ENCODE data around the gene LAMC1. TPM values are rescaled to one million over a fixed set of nuclear protein-coding genes. Genes with fewer than 3 reads are reported as not detected.

The LAMC1 gene
- total and polyA plus RNA-seq, 5 donors from 2014 or later: 1.1 TPM; not detected in 4

- DNase-seq: no peak
- Histone ChIP-seq H3K4me3 (ENCODE audit: low read depth, low read length) (no peak overlapping the region), H3K27ac (ENCODE audit: insufficient read depth, low read length, poor library complexity, severe bottlenecking) (no peak overlapping the region), H3K36me3 (ENCODE audit: control insufficient read depth, insufficient read depth, low read length) (no peaks in the 10 kb centered on the region), H3K27me3 (ENCODE audit: control insufficient read depth, insufficient read depth, low read length) (no peaks in the 10 kb centered on the region), H3K9me3 (ENCODE audit: control insufficient read depth in 2 of 2, low read length in 2 of 2) (no peaks in the 10 kb centered on the region), H3K4me1 (ENCODE audit: control insufficient read depth, insufficient read depth, low read length, poor library complexity, severe bottlenecking) (no peaks in the 10 kb centered on the region)
- Mint-ChIP-seq H3K4me3 (no peak overlapping the region), H3K9me3 (peaks cover 0 to 3% (median 0%) of the 10 kb centered on the region in 7 donors), H3K27ac (no peak overlapping the region), H3K27me3 (peaks cover 10% of the 10 kb centered on the region), H3K4me1 (no peaks in the 10 kb centered on the region), H3K36me3 (no peaks in the 10 kb centered on the region)
- no peak for ATAC-seq (ENCODE audit: low read depth in 2 of 2)
Observed at GRCh38 chr1:183002797-183003196, 20.4 kb upstream of the LAMC1 start.

GRCh38 chr1:183003203-183003602 lies 20.0 kb upstream of the LAMC1 start:
- no peak overlapping the region for H3K27ac ChIP-seq (ENCODE audit: insufficient read depth, low read length, poor library complexity, severe bottlenecking)
- H3K27me3 ChIP-seq (ENCODE audit: control insufficient read depth, insufficient read depth, low read length): no peaks in the 10 kb centered on the region
- H3K4me3 Mint-ChIP-seq: no peak overlapping the region
- peaks cover 10% of the 10 kb centered on the region for H3K27me3 Mint-ChIP-seq
- no peaks in the 10 kb centered on the region for H3K36me3 ChIP-seq (ENCODE audit: control insufficient read depth, insufficient read depth, low read length)
- ATAC-seq (ENCODE audit: low read depth in 2 of 2) (no peak), DNase-seq (no peak)
- H3K4me3 ChIP-seq (ENCODE audit: low read depth, low read length): no peak overlapping the region
- H3K4me1 ChIP-seq (ENCODE audit: control insufficient read depth, insufficient read depth, low read length, poor library complexity, severe bottlenecking): no peaks in the 10 kb centered on the region
- H3K4me1 Mint-ChIP-seq: no peaks in the 10 kb centered on the region
- no peak overlapping the region for H3K27ac Mint-ChIP-seq
- H3K9me3 ChIP-seq (ENCODE audit: control insufficient read depth in 2 of 2, low read length in 2 of 2): no peaks in the 10 kb centered on the region
- peaks cover 0 to 3% (median 0%) of the 10 kb centered on the region in 7 donors for H3K9me3 Mint-ChIP-seq
- H3K36me3 Mint-ChIP-seq: no peaks in the 10 kb centered on the region

- H3K4me3 Mint-ChIP-seq: no peak overlapping the region
- DNase-seq (no peak), ATAC-seq (ENCODE audit: low read depth in 2 of 2) (no peak)
- H3K9me3 Mint-ChIP-seq: peaks cover 0 to 3% (median 0%) of the 10 kb centered on the region in 7 donors
- Histone ChIP-seq H3K27me3 (ENCODE audit: control insufficient read depth, insufficient read depth, low read length) (no peaks in the 10 kb centered on the region), H3K27ac (ENCODE audit: insufficient read depth, low read length, poor library complexity, severe bottlenecking) (no peak overlapping the region), H3K4me3 (ENCODE audit: low read depth, low read length) (no peak overlapping the region), H3K36me3 (ENCODE audit: control insufficient read depth, insufficient read depth, low read length) (no peaks in the 10 kb centered on the region), H3K9me3 (ENCODE audit: control insufficient read depth in 2 of 2, low read length in 2 of 2) (no peaks in the 10 kb centered on the region), H3K4me1 (ENCODE audit: control insufficient read depth, insufficient read depth, low read length, poor library complexity, severe bottlenecking) (no peaks in the 10 kb centered on the region)
- H3K27me3 Mint-ChIP-seq: peaks cover 10% of the 10 kb centered on the region
- H3K36me3 Mint-ChIP-seq: no peaks in the 10 kb centered on the region
- H3K4me1 Mint-ChIP-seq: no peaks in the 10 kb centered on the region
- H3K27ac Mint-ChIP-seq: no peak overlapping the region
Observed at GRCh38 chr1:183004141-183004540, 19.1 kb upstream of the LAMC1 start.

- no peak overlapping the region for H3K27ac ChIP-seq (ENCODE audit: insufficient read depth, low read length, poor library complexity, severe bottlenecking)
- H3K4me3 ChIP-seq (ENCODE audit: low read depth, low read length): no peak overlapping the region
- no peak for DNase-seq
- ATAC-seq (ENCODE audit: low read depth in 2 of 2): no peak
- Mint-ChIP-seq H3K36me3 (no peaks in the 10 kb centered on the region), H3K4me3 (no peak overlapping the region), H3K27me3 (peaks cover 23% of the 10 kb centered on the region), H3K27ac (no peak overlapping the region), H3K9me3 (peaks cover 0 to 12% (median 2%) of the 10 kb centered on the region in 7 donors), H3K4me1 (no peaks in the 10 kb centered on the region)
- H3K27me3 ChIP-seq (ENCODE audit: control insufficient read depth, insufficient read depth, low read length): no peaks in the 10 kb centered on the region
- no peaks in the 10 kb centered on the region for H3K36me3 ChIP-seq (ENCODE audit: control insufficient read depth, insufficient read depth, low read length)
- peaks cover 0 to 4% of the 10 kb centered on the region in 2 experiments for H3K9me3 ChIP-seq (ENCODE audit: control insufficient read depth in 2 of 2, low read length in 2 of 2)
- H3K4me1 ChIP-seq (ENCODE audit: control insufficient read depth, insufficient read depth, low read length, poor library complexity, severe bottlenecking): no peaks in the 10 kb centered on the region
Observed at GRCh38 chr1:183011859-183012258, 11.4 kb upstream of the LAMC1 start.

- H3K4me3 Mint-ChIP-seq: no peak overlapping the region
- Histone ChIP-seq H3K27ac (ENCODE audit: insufficient read depth, low read length, poor library complexity, severe bottlenecking) (no peak overlapping the region), H3K4me3 (ENCODE audit: low read depth, low read length) (no peak overlapping the region), H3K27me3 (ENCODE audit: control insufficient read depth, insufficient read depth, low read length) (no peaks in the 10 kb centered on the region), H3K36me3 (ENCODE audit: control insufficient read depth, insufficient read depth, low read length) (no peaks in the 10 kb centered on the region), H3K4me1 (ENCODE audit: control insufficient read depth, insufficient read depth, low read length, poor library complexity, severe bottlenecking) (no peaks in the 10 kb centered on the region), H3K9me3 (ENCODE audit: control insufficient read depth in 2 of 2, low read length in 2 of 2) (peaks cover 0 to 4% of the 10 kb centered on the region in 2 experiments)
- peaks cover 0 to 12% (median 2%) of the 10 kb centered on the region in 7 donors for H3K9me3 Mint-ChIP-seq
- no peaks in the 10 kb centered on the region for H3K4me1 Mint-ChIP-seq
- no peaks in the 10 kb centered on the region for H3K36me3 Mint-ChIP-seq
- ATAC-seq (ENCODE audit: low read depth in 2 of 2) (no peak), DNase-seq (no peak)
- H3K27me3 Mint-ChIP-seq: peaks cover 23% of the 10 kb centered on the region
- peak overlapping the region in 1 of 3 donors; percentile 52 for H3K27ac Mint-ChIP-seq
Observed at GRCh38 chr1:183012301-183012994, 10.8 kb upstream of the LAMC1 start.

- Mint-ChIP-seq H3K9me3 (peaks cover 0 to 11% (median 3%) of the 10 kb centered on the region in 7 donors), H3K27me3 (peaks cover 22% of the 10 kb centered on the region), H3K4me3 (no peak overlapping the region), H3K4me1 (peaks cover 0 to 10% (median 3%) of the 10 kb centered on the region in 4 donors), H3K36me3 (peaks cover 3% of the 10 kb centered on the region), H3K27ac (no peak overlapping the region)
- peaks cover 14% of the 10 kb centered on the region for H3K4me1 ChIP-seq (ENCODE audit: control insufficient read depth, insufficient read depth, low read length, poor library complexity, severe bottlenecking)
- H3K27ac ChIP-seq (ENCODE audit: insufficient read depth, low read length, poor library complexity, severe bottlenecking): no peak overlapping the region
- DNase-seq (no peak), ATAC-seq (ENCODE audit: low read depth in 2 of 2) (no peak)
- no peak overlapping the region for H3K4me3 ChIP-seq (ENCODE audit: low read depth, low read length)
- H3K27me3 ChIP-seq (ENCODE audit: control insufficient read depth, insufficient read depth, low read length): peaks cover 17% of the 10 kb centered on the region
- H3K9me3 ChIP-seq (ENCODE audit: control insufficient read depth in 2 of 2, low read length in 2 of 2): no peaks in the 10 kb centered on the region
- H3K36me3 ChIP-seq (ENCODE audit: control insufficient read depth, insufficient read depth, low read length): no peaks in the 10 kb centered on the region
Observed at GRCh38 chr1:183019139-183019740, 4.0 kb upstream of the LAMC1 start.

- Mint-ChIP-seq H3K4me1 (peaks cover 0 to 16% (median 7%) of the 10 kb centered on the region in 4 donors), H3K27me3 (peaks cover 28% of the 10 kb centered on the region), H3K36me3 (peaks cover 3% of the 10 kb centered on the region), H3K4me3 (no peak overlapping the region), H3K9me3 (peaks cover 0 to 11% (median 3%) of the 10 kb centered on the region in 7 donors), H3K27ac (no peak overlapping the region)
- Histone ChIP-seq H3K4me1 (ENCODE audit: control insufficient read depth, insufficient read depth, low read length, poor library complexity, severe bottlenecking) (peaks cover 17% of the 10 kb centered on the region), H3K4me3 (ENCODE audit: low read depth, low read length) (no peak overlapping the region), H3K9me3 (ENCODE audit: control insufficient read depth in 2 of 2, low read length in 2 of 2) (no peaks in the 10 kb centered on the region), H3K27ac (ENCODE audit: insufficient read depth, low read length, poor library complexity, severe bottlenecking) (no peak overlapping the region), H3K36me3 (ENCODE audit: control insufficient read depth, insufficient read depth, low read length) (no peaks in the 10 kb centered on the region), H3K27me3 (ENCODE audit: control insufficient read depth, insufficient read depth, low read length) (peaks cover 23% of the 10 kb centered on the region)
- DNase-seq: no peak
- ATAC-seq (ENCODE audit: low read depth in 2 of 2): no peak
Observed at GRCh38 chr1:183019860-183020259, 3.4 kb upstream of the LAMC1 start.
